Lower leg skin (tissue), 3 donors: ENCODE data around the gene TMCO4.

Experiments used
- CTCF ChIP-seq, 3 donors: fragments of 450-650 bp; IDR thresholded peaks; one replicate each; pipeline ENCODE4 v1.5.1; 2016; ENCODE audit warnings: antibody characterized with exemption in 3 of 3, mild to moderate bottlenecking in 3 of 3, moderate library complexity in 2 of 3
- POLR2A ChIP-seq, 2 donors: fragments of 450-650 bp; IDR thresholded peaks; one replicate each; pipeline ENCODE4 v1.6.1; 2016 to 2017; ENCODE audit warnings: antibody characterized with exemption in 2 of 2, mild to moderate bottlenecking in 1 of 2, moderate library complexity in 1 of 2

DNA sequence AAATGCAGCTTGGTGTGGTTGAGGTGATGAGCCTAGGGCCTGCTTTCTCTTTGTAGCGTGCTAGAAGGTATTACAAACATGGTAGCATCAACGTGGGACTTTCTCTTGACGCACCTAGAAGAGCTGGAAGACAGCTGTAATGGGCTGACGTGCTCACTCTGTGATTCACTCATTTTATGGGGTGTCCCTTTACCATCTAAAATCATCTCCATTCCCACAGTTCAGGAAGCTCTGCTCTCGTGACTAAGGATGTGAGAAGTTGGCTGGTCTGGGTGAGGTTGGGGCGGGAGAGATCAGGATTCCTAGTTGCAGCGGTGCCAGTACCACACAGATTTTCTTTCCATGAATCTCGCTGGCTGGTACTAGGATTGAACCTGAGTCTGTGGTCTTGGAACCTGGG lies 130.8 kb downstream of the TMCO4 start:
- TF ChIP-seq CTCF (IDR thresholded peaks at IDR 0.05), result no peak
- TF ChIP-seq POLR2A (IDR thresholded peaks at IDR 0.05), result no peak
